NOMO-1 (cell line): Measurements from ENCODE around the gene AEN.
A peak's percentile ranks its signal among the peaks of the same experiment; 100 is the strongest.
"Not testable (repeated sequence)": the region's sequence is repeated elsewhere in the genome, so short reads cannot be mapped to it uniquely, and the experiment has no call there.

ENCODE experiments used
- DNase-seq, 2 experiments: peaks; one replicate each; lab custom pipeline; 2025; ENCODE audit not compliant: unreplicated experiment in 2 of 2; lab: John Stamatoyannopoulos, UW

AEN gene

DNA sequence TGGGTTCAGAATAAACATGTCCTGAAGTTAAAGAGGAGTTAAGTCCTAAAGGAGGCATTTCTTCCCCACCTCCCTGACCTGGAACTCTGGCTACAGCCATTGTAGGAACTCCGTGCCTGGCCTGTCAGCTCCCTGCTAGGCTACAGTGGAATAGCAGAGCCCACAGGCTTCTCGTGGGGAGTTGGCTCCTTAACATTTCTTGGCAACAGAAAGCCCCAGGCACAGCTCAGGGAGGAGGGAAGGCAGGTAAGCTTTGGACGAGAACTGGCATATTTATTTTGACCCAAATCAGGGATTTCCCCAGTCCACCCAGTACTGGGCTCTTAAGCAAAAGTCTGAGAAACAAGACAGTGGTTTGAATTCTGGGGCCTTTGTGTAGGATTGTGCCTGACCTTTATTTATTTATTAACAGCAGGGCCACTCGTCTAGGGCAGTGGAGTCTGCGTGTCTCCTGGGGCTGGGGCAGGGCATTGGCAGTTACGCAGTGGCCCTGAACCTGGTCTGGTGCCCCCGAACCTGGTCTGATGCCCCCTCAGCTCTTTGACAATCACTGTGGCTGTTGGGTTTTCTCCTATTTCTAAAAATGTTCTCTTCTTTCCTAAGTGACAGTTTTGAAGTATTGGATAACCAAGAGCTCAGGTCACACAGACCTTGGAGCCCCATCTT, 9.8 kb downstream of the AEN start:
- no peak for DNase-seq

DNA sequence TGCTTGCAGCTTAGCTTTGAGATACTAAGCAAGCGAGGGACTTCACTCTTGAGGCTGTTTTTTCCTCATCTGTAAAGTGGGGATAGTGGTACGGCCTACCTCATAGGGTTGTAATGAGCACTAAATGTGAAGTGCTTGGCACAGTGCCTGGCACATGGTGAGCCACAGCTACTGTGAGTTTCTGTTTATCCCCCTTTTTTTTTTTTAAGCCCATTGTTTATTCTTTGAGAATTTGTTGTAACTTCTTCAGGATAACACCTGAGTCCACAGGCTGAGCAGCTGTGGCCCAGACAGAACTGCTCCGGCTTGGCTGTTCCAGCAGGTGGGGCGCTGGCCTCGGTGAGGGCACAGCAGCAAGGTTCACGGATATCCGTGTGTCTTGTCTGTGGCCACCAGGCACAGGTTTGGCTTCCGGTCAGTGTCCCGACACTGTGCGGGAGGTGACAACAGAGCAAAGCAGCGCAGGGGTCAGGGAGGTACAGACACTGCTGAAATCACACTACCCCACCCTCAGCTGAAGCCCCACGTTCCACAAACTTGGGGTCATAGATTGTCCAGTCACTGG, 10.4 kb downstream of the AEN start:
- no peak for DNase-seq

DNA sequence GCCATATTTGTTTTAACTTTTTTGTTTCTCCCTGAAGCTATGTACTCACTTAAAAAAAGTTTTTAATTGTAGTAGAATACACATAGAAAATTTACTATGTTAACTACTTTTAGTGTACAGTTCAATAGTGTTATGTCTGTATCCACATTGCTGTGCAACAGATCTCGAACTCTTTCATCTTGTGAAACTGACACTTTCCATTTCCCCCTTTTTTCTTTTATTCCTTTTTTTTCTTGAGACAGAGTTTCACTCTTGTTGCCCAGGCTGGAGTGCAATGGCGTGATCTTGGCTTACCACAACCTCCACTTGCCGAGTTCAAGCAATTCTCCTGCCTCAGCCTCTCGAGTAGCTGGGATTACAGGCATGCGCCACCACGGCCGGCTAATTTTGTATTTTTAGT, 11.7 kb downstream of the AEN start:
- peak in 1 of 2 experiments; percentile 35 for DNase-seq

DNA sequence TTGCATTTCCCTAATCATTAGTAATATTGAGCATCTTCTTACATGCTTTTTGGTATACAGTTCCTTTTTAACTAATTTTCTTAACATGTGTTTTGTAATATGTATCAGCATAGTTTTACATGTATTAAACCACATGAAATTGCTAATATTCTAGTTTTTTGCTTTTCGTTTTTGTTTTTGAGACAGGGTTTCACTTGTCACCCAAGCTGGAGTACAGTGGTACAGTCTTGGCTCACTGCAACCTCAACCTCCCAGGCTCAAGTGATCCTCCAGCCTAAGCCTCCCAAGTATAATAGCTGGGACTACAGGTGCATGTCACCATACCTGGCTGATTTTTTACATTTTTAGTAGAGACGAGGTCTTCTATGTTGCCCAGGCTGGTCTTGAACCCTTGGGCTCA, 13.3 kb downstream of the AEN start:
- DNase-seq: no peak

DNA sequence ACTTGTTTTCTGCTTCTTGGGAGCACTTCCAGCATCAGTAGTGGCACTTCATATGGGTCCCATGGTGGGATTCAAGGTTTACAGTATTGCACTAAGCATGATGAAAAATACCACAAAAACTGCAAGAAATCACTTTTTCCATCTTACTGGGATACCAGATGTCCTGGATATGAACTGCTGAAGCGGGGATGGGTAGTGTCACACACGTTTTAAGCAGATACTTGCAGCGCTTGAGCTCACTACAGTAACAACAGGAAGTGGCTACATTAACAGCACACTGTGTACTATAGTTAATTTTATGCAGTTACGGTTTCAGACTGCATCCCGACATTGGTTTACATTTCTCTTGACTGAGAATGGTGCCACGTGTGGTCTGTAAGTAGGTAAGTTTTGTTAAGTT, 14.2 kb downstream of the AEN start:
- no peak for DNase-seq

DNA sequence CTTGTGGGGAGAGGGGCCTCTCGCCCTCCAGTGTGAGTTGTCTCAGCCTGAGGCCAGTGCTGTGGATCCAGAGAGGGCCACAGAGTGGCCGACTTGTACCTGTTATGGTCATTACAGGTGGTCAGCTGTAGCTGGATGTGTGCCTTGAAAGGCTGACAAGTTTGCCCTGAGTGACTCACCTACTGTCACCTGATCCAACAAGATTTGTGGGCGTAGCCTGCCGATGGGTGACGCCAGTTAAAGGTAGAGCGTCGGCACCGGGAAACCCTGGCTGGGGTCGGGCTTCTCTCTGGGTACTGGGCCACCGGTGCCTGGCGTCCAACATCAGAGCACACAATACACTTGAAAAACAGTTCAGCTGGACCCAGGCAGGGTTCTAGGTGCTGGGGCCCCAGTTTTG, 14.9 kb downstream of the AEN start:
- no peak for DNase-seq

- no peak for DNase-seq
These were observed 15.5 kb downstream of the AEN start for GRCh38 chr15:88636654-88637053.

GRCh38 chr15:88637436-88637835, 16.3 kb downstream of the AEN start:
- DNase-seq: no peak

DNA sequence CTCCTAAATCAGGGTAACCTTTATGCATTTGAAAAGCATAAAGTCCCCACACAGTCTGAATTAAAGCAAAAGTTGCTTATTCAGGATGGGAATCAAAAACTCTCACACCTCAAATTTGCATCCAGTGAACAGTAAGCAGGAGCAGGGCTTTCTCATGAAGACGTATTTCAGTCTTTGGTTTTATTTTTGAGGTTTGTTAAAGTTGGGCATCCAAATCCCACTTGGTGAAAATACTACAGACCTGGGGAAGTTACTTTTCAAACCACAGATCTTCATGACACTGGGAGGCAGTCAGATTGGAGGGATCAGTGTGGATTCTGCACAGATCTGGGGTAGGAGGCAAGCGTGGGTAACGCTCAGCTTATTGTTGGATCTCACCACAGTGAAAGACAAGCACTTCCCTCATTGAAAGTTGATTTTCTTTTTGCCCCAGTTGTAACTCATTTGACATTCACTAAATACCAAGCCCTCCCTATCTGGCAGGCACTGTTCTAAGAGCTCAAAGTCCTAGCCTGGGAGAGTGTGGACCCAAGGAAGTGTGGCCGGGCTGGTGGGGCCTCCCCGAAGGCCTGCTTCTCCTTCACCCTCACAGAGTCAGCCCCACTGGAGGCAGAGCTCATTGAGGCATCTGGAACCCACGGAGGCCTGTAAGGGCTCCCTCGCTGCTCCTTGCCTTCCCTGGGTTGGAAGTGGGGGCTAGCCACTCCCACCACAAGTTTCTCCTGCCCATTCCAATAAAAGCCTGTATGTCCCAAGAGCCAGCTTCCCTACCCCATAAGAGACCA, 16.9 kb downstream of the AEN start:
- DNase-seq: no peak

GRCh38 chr15:88638626-88639372, 17.7 kb downstream of the AEN start, which contains the start of gene ISG20:
Gene ISG20 (plus strand): TSS chr15:88639016. CDS start chr15:88639367, 351 bp downstream.
- peak; percentile 92 to 94 for DNase-seq

DNA sequence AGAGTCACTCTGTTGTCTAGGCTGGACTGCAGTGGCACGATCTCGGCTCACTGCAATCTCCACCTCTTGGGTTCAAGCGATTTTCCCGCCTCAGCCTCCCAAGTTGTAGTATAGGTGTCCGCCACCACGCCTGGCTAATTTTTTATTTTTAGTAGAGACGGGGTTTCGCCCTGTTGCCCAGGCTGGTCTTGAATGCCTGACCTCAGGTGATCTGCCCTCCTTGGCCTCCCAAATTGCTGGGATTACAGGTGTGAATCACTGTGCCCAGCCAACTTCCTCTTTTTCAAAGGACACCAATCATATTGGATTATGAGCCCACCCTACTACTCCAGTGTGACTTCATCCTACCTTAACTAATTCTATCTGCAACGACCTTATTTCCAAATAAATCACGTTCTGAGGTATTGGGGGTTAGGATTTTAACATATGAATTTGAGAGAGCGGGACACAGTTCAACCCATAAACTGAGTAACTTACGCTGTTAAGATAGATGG, 20.9 kb downstream of the AEN start:
- DNase-seq: no peak

GRCh38 chr15:88642514-88642913, 21.4 kb downstream of the AEN start:
- not testable (repeated sequence) for DNase-seq

- no peak for DNase-seq
These were observed 23.6 kb downstream of the AEN start for GRCh38 chr15:88644741-88645140.

DNA sequence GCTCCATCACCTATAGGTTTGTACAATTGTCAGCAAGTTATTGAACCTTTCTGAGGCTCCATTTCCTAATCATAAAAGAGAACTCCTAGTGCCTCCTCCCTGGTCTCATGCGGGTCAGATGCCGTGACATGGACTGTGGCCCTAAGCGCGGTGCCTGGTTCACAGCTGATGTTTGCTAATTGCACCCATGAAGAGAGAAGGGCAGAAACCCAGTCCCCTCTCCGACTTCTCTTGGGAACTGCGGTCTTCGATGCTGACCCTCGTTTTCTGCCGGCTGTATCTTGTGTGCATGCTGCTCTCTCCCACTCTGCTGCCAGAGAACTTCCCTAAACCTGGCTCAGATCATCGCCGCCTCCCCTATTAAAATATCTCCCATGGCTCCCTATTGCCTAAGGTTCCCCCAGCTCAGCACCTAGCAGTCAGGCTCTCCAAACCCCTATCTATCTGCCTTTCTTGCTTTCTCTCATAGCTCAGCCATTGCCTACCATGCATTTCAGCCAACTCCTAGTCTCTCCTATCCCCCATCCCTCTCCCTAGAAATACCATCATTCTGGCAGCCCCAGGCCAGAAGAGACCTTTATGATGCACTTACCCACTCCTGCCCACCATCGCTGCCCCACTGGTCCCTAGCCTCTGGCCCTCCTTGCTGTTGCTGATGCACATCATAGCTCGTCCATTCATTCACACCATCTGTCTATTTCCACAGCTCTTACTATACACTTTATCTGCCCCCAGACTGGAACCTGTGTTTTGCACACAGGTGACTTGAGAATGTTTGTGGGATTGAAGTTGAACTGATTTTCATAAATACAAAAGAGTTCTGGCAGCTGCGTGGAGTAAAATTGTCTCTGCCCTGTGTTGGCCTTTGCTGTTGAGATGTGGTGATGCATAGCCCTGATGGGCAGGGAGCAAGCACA, 24.3 kb downstream of the AEN start:
- DNase-seq: no peak

DNA sequence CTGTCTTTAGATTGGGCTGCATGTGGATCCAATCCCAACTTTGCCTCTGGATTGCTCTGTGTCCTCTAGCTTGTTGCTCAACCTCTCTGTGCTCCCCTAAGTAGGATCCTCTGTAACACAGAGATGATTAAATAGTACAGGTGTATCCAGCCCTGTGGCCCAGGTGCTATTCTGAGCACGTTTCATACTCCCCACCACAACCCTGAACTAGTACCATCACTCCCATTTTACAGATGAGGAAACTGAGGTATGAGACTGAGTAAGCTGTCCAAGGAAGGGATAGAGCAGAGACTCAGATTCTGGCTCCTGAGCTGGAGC, 24.9 kb downstream of the AEN start:
- no peak for DNase-seq

DNA sequence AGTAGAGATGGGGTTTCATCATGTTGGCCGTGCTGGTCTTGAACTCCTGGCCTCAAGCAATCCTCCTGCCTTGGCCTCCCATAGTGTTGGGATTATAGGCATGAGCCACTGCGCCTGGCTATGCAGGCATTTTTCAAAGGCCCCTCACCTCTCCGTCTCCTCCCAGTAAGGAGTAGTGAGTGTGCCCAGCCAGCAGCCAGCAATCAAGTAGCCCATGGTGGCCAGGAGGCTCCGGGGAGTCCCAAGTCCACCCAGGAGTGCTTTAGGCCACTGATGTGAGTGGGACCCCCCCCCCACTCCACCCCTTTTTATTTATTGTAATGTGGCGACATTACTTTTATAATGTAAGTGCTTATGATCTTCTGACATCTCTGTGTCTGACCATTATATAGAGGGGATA, 25.8 kb downstream of the AEN start:
- no peak for DNase-seq

DNA sequence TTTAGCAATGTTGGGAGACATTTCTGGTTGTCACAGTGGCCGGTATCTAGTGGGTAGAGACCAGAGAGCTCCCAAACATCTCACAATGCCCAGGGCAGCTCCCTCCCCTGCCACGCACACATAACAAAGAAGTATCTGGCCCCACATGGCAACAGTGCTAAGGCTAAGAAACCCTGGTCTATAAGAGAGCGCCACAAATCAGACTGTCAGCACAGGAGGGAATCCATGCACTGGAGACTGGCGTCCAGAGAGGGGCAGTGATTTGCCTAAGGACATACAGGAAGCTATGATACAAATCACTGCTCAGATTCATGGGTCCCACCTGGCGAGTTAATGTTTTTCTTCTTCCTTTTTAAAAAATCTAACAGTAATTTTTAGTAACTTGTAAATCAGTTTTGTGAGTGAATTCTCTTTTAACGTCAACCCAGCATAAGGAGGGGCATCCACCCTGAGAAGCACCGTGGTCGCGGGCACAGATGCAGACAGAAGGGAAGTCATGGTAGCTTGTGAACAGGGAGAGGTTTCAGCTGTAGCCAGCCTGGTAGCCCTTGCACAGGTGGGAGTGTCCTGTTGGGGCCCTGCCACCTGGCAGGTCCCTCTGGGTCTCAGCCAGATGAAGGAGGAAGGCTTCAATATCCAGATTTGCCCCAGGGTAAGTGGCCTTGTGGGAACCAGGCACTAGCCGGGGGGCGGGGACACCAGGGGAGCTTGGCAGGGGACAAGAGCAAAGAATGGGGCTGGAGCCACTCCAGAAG, 26.4 kb downstream of the AEN start:
- DNase-seq: no peak

DNA sequence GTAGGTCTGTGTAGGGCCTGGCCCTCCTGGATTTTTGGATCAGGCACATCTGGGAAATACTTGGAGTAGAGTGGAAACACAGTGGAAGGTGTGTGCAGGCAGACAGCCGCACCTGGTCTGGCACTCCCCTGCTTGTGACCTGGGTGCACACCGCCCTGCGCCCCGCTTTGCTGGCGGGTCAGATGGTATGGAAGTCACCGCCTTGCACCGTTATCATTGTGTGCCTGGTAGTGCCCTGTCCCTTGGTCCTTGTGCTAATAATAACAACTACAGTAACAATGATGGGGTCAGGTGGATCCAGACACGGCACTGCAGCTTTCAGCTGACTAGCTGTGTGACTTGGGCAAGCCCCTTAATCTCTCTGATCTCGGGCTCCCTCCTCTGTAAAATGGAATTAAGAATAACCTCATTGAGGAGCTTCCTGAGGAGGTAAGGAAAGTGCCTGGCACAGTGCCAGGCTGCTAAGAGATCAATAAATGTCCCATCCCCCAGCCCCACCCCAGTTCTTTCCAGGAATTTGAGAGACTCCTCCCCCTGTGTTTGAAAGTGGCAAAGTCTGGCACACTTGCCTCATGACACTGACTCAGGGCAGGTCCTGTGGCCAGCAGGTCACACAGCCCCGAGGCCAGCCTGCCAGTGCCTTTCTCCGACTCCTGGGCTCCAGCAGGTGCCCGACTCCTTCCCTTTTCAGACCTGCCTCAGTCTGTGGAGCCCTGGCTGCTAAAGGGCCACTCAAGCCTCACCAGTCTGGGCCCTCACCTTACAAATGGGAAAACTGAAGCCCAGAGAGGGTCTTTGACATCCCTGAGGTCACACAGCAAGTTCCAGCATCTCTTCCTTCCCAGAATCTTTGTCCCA, 27.4 kb downstream of the AEN start:
- no peak for DNase-seq

DNA sequence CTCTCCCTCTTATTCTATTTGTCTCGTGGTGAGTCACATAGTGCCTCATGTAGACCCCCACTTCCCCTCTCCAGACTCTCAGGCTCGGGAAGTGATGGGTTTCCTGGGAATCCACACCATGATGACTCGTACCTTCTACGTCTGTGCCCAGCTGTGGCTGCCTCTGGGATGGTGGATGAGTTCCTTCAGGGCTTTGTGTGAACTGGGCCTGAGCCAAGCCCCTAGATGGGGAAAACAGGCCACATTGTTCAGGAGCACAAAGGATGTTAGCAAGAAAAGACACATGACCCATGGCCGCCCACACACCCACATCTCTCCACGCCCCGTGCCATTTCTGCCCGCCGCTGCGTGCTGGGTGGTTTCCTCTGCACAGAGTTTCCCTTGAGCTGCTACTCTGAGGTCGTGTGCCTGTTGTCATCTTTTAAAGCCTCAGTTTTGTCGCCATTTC, 28.2 kb downstream of the AEN start:
- DNase-seq: no peak
